Prostate gland (tissue), 2 donors: ENCODE results near the gene CDH1.

ENCODE experiments used
- CTCF ChIP-seq, 4 experiments: fragments of 200-600 bp in 2 of 4; fragments of 450-650 bp in 2 of 4; sonication (generic) in 2 of 4; IDR thresholded peaks; 1 replicate in 3 of 4; 2 replicates in 1 of 4; pipeline ENCODE4 v1.5.1; 2016 to 2019; ENCODE audit warnings: antibody characterized with exemption in 4 of 4, mild to moderate bottlenecking in 2 of 4, moderate library complexity in 2 of 4
- POLR2A ChIP-seq: fragments of 450-650 bp; IDR thresholded peaks from one replicate; pipeline ENCODE4 v1.6.1; 2016; ENCODE audit warnings: antibody characterized with exemption, mild to moderate bottlenecking
- POLR2AphosphoS5 ChIP-seq: sonication (generic); formaldehyde crosslinking; IDR thresholded peaks from one replicate; pipeline ENCODE4 v1.6.1; 2017; ENCODE audit warnings: antibody characterized with exemption

GRCh38 chr16:68823401-68824135, 86.5 kb downstream of the CDH1 start:
- TF ChIP-seq CTCF (IDR thresholded peaks at IDR 0.05) (no peak), POLR2A (no peak), POLR2AphosphoS5 (no peak)
